GM23338 (cell line): ENCODE measurements around the gene CAPN9. TPM values are rescaled to one million over a fixed set of nuclear protein-coding genes. Genes with fewer than 3 reads are reported as not detected.
A peak's percentile ranks its signal among the peaks of the same experiment; 100 is the strongest.

Experiments used
- ATAC-seq: fragments of 200-7000 bp; cut with Tn5 transposase; 3 replicates; pipeline ENCODE4 v1.9.1; 2020
- DNase-seq: peaks from one replicate; pipeline ENCODE4 v3.0.0-alpha.2; 2015; ENCODE audit warnings: low spot score
- H2AFZ ChIP-seq: fragments of 200-600 bp; sonication (generic); 2 replicates; pipeline ENCODE4 v1.8.0; 2016; ENCODE audit warnings: antibody characterized with exemption, mild to moderate bottlenecking, moderate library complexity
- H3F3A ChIP-seq: fragments of 200-600 bp; sonication (generic); replicated peaks from 2 replicates; pipeline ENCODE4 v1.8.0; 2017; ENCODE audit warnings: antibody characterized with exemption, mixed run types, low read depth
- H3K27ac ChIP-seq: fragments of 200-600 bp; sonication (generic); 2 replicates; pipeline ENCODE4 v1.6.1; 2016; ENCODE audit warnings: low read depth
- H3K27me3 ChIP-seq: fragments of 200-600 bp; sonication (generic); 2 replicates; pipeline ENCODE4 v1.8.0; 2016; ENCODE audit warnings: mild to moderate bottlenecking, mixed run types, moderate library complexity; ENCODE audit not compliant: insufficient read depth
- H3K36me3 ChIP-seq: fragments of 200-600 bp; sonication (generic); 2 replicates; pipeline ENCODE4 v1.8.0; 2016; ENCODE audit warnings: mild to moderate bottlenecking; ENCODE audit not compliant: insufficient read depth
- H3K4me1 ChIP-seq: fragments of 200-600 bp; sonication (generic); 2 replicates; pipeline ENCODE4 v1.8.0; 2016; ENCODE audit warnings: mild to moderate bottlenecking, moderate library complexity; ENCODE audit not compliant: insufficient read depth
- H3K4me2 ChIP-seq: fragments of 200-600 bp; sonication (generic); 2 replicates; pipeline ENCODE4 v1.7.1; 2017; ENCODE audit warnings: mixed run types
- H3K4me3 ChIP-seq: fragments of 200-600 bp; sonication (generic); 2 replicates; pipeline ENCODE4 v1.6.1; 2016; ENCODE audit warnings: mixed run types
- H3K79me2 ChIP-seq: fragments of 200-600 bp; sonication (generic); replicated peaks from 2 replicates; pipeline ENCODE4 v1.8.0; 2017; ENCODE audit warnings: mild to moderate bottlenecking; ENCODE audit not compliant: insufficient read depth
- H3K9me2 ChIP-seq: fragments of 200-600 bp; sonication (generic); 2 replicates; pipeline ENCODE4 v1.8.0; 2017; ENCODE audit not compliant: insufficient read depth
- H4K20me1 ChIP-seq: fragments of 200-600 bp; sonication (generic); replicated peaks from 2 replicates; pipeline ENCODE4 v1.8.0; 2017; ENCODE audit warnings: mild to moderate bottlenecking; ENCODE audit not compliant: insufficient read depth
- H3K27ac Mint-ChIP-seq: 2 replicates; pipeline ENCODE4 v1.8.0; 2020; ENCODE audit warnings: inconsistent platforms, mild to moderate bottlenecking, moderate library complexity, mixed read lengths
- H3K27me3 Mint-ChIP-seq: 3 replicates; pipeline ENCODE4 v1.8.0; 2022; ENCODE audit warnings: low read depth, mild to moderate bottlenecking, moderate library complexity, mixed read lengths, inconsistent platforms; ENCODE audit not compliant: insufficient read depth, poor library complexity
- H3K36me3 Mint-ChIP-seq: 3 replicates; pipeline ENCODE4 v1.8.0; 2021; ENCODE audit warnings: low read depth, mild to moderate bottlenecking, inconsistent platforms, moderate library complexity, mixed read lengths
- H3K4me1 Mint-ChIP-seq: 3 replicates; pipeline ENCODE4 v1.8.0; 2020; ENCODE audit warnings: mild to moderate bottlenecking, inconsistent platforms, mixed read lengths
- H3K4me3 Mint-ChIP-seq: 3 replicates; pipeline ENCODE4 v1.8.0; 2021; ENCODE audit warnings: moderate library complexity, mild to moderate bottlenecking, inconsistent platforms, mixed read lengths
- H3K9me3 Mint-ChIP-seq: 3 replicates; pipeline ENCODE4 v1.8.0; 2020; ENCODE audit warnings: moderate library complexity, mild to moderate bottlenecking, inconsistent platforms, mixed read lengths
- CREB1 ChIP-seq: fragments of 250-450 bp; sonication (Bioruptor Pico); IDR thresholded peaks from 2 replicates; pipeline ENCODE4 v1.5.0; 2020; ENCODE audit warnings: low read depth, mild to moderate bottlenecking, moderate library complexity
- NANOG ChIP-seq: IDR thresholded peaks from 2 replicates; pipeline ENCODE4 v1.6.1; 2016; ENCODE audit warnings: antibody characterized with exemption, borderline replicate concordance
- STAT1 ChIP-seq: IDR thresholded peaks from one replicate; pipeline ENCODE4 v1.6.1; 2016; ENCODE audit warnings: antibody characterized with exemption; ENCODE audit not compliant: unreplicated experiment
- ZNF114 ChIP-seq: fragments of 250-450 bp; sonication (Bioruptor Pico); IDR thresholded peaks from 2 replicates; pipeline ENCODE4 v1.5.0; 2020; ENCODE audit warnings: mild to moderate bottlenecking, moderate library complexity
- polyA plus RNA-seq: library from polyadenylated mRNA; unstranded; fragments of >200 nt; fragmentation: Nextera tagmentation; extraction: Ambion mirVana; gene quantifications from 2 replicates; pipeline ENCODE4 v1.2.1, GENCODE V29; 2016
- total RNA-seq: library from RNA; depleted of rRNA; stranded (reverse); fragments of >200 nt; shearing (Covaris generic); gene quantifications from 2 replicates; pipeline ENCODE4 v1.2.3, GENCODE V29; 2014
- TF ChIP-seq, protein P1 (sequence below): fragments of 250-450 bp; sonication (Bioruptor Pico); IDR thresholded peaks from 2 replicates; pipeline ENCODE4 v1.5.0; 2020; ENCODE audit warnings: mild to moderate bottlenecking, moderate library complexity
- TF ChIP-seq, protein P2 (sequence below), 2 experiments: fragments of 200-600 bp in 1 of 2; sonication (generic) in 1 of 2; conservative IDR thresholded peaks; 2 replicates each; pipeline versions ENCODE4 v1.5.1 to v1.6.1; 2016 to 2017; ENCODE audit warnings: antibody characterized with exemption in 2 of 2, low read depth in 2 of 2, mild to moderate bottlenecking in 2 of 2, moderate library complexity in 1 of 2

Gene CAPN9
- total and polyA plus RNA-seq, 2 experiments from 2014 or later = 0.07 TPM; not detected in 1

DNA sequence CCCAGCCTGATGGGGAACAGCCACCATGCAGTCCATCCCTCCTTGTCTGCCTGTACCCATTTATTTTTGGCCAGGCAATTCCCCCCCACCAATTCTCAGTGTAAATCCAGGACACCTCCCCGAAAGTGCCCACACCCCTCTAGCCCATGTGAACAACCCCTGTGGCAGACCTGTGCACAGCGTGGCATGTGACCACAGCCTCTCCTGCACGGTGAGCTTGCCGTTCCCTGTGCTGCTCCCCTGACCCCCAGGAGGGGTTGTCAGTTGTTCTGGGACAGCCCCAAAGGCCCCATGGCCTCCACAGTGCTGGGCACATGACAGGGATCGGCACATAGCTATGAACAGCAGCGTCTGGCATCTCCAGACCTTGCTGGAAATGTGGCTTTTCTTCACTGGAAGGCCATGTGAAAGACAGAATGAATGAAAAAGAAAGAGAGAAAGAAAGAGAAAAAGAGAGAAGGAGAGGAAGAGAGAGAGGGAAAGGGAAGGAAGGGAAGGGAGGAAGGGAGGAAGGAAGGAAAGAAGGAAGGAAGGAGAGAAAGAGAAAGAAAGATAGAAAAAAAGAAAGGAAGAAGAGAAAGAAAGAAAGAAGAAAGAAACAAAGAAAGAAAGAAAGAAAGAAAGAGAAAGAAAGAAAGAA is 3.9 kb downstream of the CAPN9 start (continued):
- TF ChIP-seq, protein P1, sequence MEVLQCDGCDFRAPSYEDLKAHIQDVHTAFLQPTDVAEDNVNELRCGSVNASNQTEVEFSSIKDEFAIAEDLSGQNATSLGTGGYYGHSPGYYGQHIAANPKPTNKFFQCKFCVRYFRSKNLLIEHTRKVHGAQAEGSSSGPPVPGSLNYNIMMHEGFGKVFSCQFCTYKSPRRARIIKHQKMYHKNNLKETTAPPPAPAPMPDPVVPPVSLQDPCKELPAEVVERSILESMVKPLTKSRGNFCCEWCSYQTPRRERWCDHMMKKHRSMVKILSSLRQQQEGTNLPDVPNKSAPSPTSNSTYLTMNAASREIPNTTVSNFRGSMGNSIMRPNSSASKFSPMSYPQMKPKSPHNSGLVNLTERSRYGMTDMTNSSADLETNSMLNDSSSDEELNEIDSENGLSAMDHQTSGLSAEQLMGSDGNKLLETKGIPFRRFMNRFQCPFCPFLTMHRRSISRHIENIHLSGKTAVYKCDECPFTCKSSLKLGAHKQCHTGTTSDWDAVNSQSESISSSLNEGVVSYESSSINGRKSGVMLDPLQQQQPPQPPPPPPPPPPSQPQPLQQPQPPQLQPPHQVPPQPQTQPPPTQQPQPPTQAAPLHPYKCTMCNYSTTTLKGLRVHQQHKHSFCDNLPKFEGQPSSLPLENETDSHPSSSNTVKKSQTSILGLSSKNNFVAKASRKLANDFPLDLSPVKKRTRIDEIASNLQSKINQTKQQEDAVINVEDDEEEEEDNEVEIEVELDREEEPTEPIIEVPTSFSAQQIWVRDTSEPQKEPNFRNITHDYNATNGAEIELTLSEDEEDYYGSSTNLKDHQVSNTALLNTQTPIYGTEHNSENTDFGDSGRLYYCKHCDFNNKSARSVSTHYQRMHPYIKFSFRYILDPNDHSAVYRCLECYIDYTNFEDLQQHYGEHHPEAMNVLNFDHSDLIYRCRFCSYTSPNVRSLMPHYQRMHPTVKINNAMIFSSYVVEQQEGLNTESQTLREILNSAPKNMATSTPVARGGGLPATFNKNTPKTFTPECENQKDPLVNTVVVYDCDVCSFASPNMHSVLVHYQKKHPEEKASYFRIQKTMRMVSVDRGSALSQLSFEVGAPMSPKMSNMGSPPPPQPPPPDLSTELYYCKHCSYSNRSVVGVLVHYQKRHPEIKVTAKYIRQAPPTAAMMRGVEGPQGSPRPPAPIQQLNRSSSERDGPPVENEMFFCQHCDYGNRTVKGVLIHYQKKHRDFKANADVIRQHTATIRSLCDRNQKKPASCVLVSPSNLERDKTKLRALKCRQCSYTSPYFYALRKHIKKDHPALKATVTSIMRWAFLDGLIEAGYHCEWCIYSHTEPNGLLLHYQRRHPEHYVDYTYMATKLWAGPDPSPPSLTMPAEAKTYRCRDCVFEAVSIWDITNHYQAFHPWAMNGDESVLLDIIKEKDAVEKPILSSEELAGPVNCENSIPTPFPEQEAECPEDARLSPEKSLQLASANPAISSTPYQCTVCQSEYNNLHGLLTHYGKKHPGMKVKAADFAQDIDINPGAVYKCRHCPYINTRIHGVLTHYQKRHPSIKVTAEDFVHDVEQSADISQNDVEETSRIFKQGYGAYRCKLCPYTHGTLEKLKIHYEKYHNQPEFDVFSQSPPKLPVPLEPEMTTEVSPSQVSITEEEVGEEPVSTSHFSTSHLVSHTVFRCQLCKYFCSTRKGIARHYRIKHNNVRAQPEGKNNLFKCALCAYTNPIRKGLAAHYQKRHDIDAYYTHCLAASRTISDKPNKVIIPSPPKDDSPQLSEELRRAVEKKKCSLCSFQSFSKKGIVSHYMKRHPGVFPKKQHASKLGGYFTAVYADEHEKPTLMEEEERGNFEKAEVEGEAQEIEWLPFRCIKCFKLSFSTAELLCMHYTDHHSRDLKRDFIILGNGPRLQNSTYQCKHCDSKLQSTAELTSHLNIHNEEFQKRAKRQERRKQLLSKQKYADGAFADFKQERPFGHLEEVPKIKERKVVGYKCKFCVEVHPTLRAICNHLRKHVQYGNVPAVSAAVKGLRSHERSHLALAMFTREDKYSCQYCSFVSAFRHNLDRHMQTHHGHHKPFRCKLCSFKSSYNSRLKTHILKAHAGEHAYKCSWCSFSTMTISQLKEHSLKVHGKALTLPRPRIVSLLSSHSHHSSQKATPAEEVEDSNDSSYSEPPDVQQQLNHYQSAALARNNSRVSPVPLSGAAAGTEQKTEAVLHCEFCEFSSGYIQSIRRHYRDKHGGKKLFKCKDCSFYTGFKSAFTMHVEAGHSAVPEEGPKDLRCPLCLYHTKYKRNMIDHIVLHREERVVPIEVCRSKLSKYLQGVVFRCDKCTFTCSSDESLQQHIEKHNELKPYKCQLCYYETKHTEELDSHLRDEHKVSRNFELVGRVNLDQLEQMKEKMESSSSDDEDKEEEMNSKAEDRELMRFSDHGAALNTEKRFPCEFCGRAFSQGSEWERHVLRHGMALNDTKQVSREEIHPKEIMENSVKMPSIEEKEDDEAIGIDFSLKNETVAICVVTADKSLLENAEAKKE (CRISPR knock-in tag) = no peak
- no peak for TF ChIP-seq STAT1
- TF ChIP-seq ZNF114 (CRISPR knock-in tag) = no peak

DNA sequence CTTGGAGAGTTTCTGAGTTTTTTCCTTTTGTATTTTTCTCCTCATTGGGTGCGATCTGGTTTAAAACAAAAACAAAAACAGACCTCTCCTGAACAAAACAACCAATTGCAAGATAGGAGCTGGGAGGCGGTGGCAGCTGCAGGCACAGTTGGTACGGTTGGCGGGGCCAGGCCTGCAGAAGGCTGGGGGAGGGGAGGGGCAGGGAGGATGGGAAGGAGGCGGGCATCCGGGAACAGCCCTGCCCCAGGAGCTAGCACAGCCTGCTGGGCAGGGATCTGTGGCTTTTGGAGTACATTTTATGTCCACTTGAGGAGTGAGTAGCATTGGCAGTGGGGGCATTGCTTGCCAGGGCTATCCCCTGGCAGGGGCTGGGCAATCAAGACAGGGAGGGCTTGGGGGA is 5.2 kb downstream of the CAPN9 start:
- H3K4me1 Mint-ChIP-seq = peaks cover 50% of the 10 kb centered on the region
- TF ChIP-seq NANOG (no peak), CREB1 (CRISPR knock-in tag) (no peak), STAT1 (no peak)
- TF ChIP-seq, protein P2, sequence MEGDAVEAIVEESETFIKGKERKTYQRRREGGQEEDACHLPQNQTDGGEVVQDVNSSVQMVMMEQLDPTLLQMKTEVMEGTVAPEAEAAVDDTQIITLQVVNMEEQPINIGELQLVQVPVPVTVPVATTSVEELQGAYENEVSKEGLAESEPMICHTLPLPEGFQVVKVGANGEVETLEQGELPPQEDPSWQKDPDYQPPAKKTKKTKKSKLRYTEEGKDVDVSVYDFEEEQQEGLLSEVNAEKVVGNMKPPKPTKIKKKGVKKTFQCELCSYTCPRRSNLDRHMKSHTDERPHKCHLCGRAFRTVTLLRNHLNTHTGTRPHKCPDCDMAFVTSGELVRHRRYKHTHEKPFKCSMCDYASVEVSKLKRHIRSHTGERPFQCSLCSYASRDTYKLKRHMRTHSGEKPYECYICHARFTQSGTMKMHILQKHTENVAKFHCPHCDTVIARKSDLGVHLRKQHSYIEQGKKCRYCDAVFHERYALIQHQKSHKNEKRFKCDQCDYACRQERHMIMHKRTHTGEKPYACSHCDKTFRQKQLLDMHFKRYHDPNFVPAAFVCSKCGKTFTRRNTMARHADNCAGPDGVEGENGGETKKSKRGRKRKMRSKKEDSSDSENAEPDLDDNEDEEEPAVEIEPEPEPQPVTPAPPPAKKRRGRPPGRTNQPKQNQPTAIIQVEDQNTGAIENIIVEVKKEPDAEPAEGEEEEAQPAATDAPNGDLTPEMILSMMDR (conservative IDR thresholded peaks at IDR 0.05; ENCODE audit: low read depth in 2 of 2) = 0 out of 4 replicates have a peak, but pooled peaks of 1 of the 2 experiments have one; percentile 6
- H3K27ac ChIP-seq = no peak overlapping the region
- H3K36me3 ChIP-seq = no peaks in the 10 kb centered on the region
- H3K79me2 ChIP-seq = no peaks in the 10 kb centered on the region
- ATAC-seq (peak; percentile 64), DNase-seq (peak; percentile 75)
- peak overlapping the region; percentile 31; the same call in 1 of the 2 replicates for H3K4me3 ChIP-seq
- H3F3A ChIP-seq = no peaks in the 10 kb centered on the region; the same call in 1 of the 2 replicates
- H2AFZ ChIP-seq = peak overlapping the region; percentile 63
- no peaks in the 10 kb centered on the region for H3K9me3 Mint-ChIP-seq
- peak overlapping the region; percentile 58; the same call in 1 of the 2 replicates for H3K27ac Mint-ChIP-seq
- H3K27me3 ChIP-seq = peaks cover 4% of the 10 kb centered on the region; the same call in 1 of the 2 replicates
- no peaks in the 10 kb centered on the region for H3K9me2 ChIP-seq
- peaks cover 40% of the 10 kb centered on the region for H3K4me1 ChIP-seq
- H3K4me2 ChIP-seq = peak overlapping the region; percentile 74
- no peaks in the 10 kb centered on the region for H4K20me1 ChIP-seq
- peaks cover 26% of the 10 kb centered on the region for H3K27me3 Mint-ChIP-seq
- H3K36me3 Mint-ChIP-seq = no peaks in the 10 kb centered on the region
- peak overlapping the region; percentile 29; the same call in 2 of the 3 replicates for H3K4me3 Mint-ChIP-seq
